Measurements from ENCODE around the gene B4GALT1.

The B4GALT1 gene

DNA sequence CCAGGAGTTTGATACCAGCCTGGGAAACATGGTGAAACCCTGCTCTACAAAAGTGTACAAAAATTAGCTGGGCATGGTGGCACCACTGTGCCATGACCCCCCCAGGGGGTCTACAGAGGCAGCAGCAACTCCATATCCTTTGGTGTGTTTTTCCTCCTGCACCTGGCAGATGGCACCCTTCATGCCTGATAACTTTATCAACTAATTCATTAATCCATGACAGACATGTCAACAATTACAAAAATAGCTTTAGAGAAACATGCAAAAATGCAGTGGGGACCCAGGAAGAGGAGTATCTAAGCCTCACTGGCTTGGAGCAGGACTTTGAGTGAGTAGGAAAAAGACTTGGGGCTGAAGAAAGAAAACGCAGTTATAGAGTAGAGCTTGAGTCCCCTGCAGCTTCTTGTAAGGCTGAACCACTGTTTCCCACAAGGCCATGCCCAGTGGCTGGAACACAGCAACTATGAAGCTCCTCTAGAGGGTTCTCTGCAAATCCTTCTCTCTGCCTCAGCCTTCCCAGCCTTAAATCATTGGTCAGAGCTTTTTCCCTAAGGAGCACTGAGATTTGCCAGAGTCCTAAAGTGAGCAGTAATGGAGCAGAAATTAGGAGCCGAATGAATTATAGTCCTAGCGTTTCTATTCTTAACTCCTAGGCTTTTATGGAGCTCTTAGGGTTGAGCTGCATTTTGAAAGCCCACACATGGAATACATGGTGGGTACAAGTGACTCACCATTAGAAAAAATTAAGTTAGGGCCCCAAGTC lies 25.5 kb upstream of the B4GALT1 start:
- no peak overlapping the region for H3K4me2 ChIP-seq (ENCODE audit: low read length)
- no peak overlapping the region for H3K4me3 ChIP-seq (ENCODE audit: low read length)
- no peaks in the 10 kb centered on the region for H3K36me3 ChIP-seq (ENCODE audit: insufficient read depth, low read length)
- no peak overlapping the region for H3K9ac ChIP-seq (ENCODE audit: low read depth, low read length)
- peaks cover 6% of the 10 kb centered on the region for H3K4me1 ChIP-seq (ENCODE audit: control insufficient read depth, insufficient read depth, low read length)
- no peaks in the 10 kb centered on the region for H3K27me3 ChIP-seq (ENCODE audit: control insufficient read depth, insufficient read depth, low read length)
- H3K9me3 ChIP-seq (replicated peaks; ENCODE audit: low read length): no peaks in the 10 kb centered on the region

DNA sequence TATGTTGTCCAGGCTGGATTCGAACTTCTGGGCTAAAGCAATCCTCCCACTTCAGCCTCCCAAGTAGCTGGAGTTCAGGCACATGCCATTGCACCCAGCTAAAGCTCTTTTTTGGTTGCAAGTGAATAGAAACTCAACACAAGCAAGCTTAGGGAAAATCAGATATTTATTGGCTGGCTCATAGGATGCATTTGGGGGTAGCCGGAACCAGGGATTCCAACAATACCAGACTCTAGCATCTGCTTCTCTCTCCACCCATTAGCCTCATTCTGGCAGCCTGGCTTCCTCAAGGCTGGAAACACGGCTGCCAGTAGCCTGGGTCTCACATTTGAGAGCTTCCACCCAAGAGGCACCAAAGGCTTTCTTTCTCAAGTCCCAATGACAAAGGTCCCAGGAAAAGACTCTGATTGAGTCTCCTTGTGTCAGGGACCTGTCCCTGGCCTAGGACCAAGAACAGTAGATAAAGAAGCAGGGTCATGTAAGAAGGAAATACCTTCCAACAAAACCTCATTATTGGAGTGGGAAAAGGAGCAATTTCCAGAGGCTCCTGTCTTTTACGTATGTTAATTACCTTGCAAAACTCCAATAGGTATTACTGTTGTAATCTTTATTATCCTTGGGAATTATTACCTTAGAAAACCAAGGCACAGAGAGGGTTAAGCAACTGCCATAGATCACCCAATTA lies 23.0 kb upstream of the B4GALT1 start:
- H3K4me2 ChIP-seq (ENCODE audit: low read length): no peak overlapping the region
- H3K4me3 ChIP-seq (ENCODE audit: low read length): no peak overlapping the region
- H3K27me3 ChIP-seq (ENCODE audit: control insufficient read depth, insufficient read depth, low read length): no peaks in the 10 kb centered on the region
- H3K36me3 ChIP-seq (ENCODE audit: insufficient read depth, low read length): no peaks in the 10 kb centered on the region
- H3K9me3 ChIP-seq (replicated peaks; ENCODE audit: low read length): no peaks in the 10 kb centered on the region
- peaks cover 15% of the 10 kb centered on the region for H3K4me1 ChIP-seq (ENCODE audit: control insufficient read depth, insufficient read depth, low read length)
- H3K9ac ChIP-seq (ENCODE audit: low read depth, low read length): no peak overlapping the region

DNA sequence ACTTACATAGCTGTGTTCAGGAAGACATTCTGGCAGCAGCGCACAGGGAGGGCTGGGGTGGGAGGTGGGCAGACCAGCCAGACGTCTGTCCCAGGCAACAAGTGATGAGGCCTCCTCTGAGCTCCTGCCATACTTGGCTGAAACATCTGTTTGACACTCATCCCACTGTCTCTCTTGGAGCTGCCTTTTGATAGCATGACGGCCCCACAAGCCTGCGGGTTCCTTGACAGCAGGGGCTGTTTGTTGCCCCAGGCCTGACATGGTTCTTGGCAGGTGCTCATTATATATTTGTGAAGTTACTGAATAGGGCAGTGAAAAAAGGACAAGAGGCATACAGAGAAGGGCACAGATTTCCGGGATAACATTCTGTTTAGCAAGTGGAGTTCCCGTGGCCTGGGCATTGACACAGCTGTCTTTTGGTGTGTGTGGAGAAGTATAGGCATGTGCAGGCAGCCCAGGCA lies 22.2 kb upstream of the B4GALT1 start:
- no peak overlapping the region for H3K4me3 ChIP-seq (ENCODE audit: low read length)
- H3K9ac ChIP-seq (ENCODE audit: low read depth, low read length): no peak overlapping the region
- H3K4me1 ChIP-seq (ENCODE audit: control insufficient read depth, insufficient read depth, low read length): peaks cover 15% of the 10 kb centered on the region
- H3K9me3 ChIP-seq (replicated peaks; ENCODE audit: low read length): no peaks in the 10 kb centered on the region
- H3K4me2 ChIP-seq (ENCODE audit: low read length): no peak overlapping the region
- no peaks in the 10 kb centered on the region for H3K27me3 ChIP-seq (ENCODE audit: control insufficient read depth, insufficient read depth, low read length)
- H3K36me3 ChIP-seq (ENCODE audit: insufficient read depth, low read length): no peaks in the 10 kb centered on the region

DNA sequence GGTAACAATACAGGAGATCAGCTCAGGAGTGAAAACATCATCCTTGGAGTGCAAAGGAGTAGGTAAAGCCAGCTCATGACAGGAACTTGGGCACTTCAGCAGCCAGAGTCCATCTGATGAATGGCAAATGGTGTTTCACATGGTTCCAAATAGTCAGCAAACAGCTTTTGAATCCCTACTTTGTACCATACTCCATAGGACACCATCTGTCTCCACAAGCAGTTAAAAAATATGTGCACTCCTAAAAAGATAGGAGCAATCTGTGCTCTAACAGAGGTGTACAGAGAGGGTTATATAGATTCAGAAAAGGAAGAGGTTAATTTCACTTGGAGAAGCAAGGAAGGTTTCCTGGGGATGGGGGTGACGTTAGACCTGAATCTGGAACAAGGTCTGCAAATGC lies 21.6 kb upstream of the B4GALT1 start:
- Histone ChIP-seq H3K27me3 (ENCODE audit: control insufficient read depth, insufficient read depth, low read length) (no peaks in the 10 kb centered on the region), H3K36me3 (ENCODE audit: insufficient read depth, low read length) (no peaks in the 10 kb centered on the region), H3K4me3 (ENCODE audit: low read length) (no peak overlapping the region), H3K4me2 (ENCODE audit: low read length) (no peak overlapping the region), H3K9ac (ENCODE audit: low read depth, low read length) (no peak overlapping the region), H3K4me1 (ENCODE audit: control insufficient read depth, insufficient read depth, low read length) (peaks cover 15% of the 10 kb centered on the region), H3K9me3 (replicated peaks; ENCODE audit: low read length) (no peaks in the 10 kb centered on the region)

DNA sequence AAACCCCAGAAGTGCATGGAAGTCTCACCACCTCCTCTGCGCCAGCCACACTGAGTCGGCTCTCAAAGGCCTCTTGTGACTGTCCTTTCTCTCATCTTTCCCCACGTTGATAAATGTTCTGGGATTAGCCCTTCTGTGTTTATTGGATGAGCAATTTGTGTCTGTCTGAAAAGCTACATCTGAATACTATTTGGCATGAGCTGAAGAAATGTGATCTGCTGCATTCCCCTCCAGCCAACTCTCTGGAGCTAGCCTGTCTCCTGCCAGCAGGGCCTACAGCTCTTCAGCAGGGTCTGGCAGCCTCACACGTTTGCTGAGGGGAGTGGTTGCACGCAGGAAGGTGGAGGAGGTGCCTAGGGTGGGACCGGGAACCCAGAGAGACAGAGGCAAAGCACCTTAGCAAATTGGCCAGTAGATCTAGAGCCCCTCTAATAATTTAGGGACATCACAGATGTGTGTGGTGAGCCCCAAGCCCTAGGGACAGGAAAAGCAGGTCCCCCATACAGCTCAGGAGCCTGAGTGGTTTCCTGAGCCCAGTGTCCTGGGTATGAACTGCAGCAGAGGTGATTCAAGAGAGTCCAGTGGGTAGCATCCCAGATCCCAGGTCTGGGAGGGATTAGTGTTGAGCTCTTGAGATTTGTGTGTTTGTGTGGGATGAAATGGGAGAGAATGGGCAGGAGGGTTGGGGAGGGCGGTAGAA lies 20.5 kb upstream of the B4GALT1 start:
- Histone ChIP-seq H3K9ac (ENCODE audit: low read depth, low read length) (no peak overlapping the region), H3K4me3 (ENCODE audit: low read length) (no peak overlapping the region), H3K4me1 (ENCODE audit: control insufficient read depth, insufficient read depth, low read length) (peaks cover 15% of the 10 kb centered on the region), H3K36me3 (ENCODE audit: insufficient read depth, low read length) (no peaks in the 10 kb centered on the region), H3K4me2 (ENCODE audit: low read length) (peak overlapping the region; percentile 8), H3K27me3 (ENCODE audit: control insufficient read depth, insufficient read depth, low read length) (no peaks in the 10 kb centered on the region), H3K9me3 (replicated peaks; ENCODE audit: low read length) (no peaks in the 10 kb centered on the region)

DNA sequence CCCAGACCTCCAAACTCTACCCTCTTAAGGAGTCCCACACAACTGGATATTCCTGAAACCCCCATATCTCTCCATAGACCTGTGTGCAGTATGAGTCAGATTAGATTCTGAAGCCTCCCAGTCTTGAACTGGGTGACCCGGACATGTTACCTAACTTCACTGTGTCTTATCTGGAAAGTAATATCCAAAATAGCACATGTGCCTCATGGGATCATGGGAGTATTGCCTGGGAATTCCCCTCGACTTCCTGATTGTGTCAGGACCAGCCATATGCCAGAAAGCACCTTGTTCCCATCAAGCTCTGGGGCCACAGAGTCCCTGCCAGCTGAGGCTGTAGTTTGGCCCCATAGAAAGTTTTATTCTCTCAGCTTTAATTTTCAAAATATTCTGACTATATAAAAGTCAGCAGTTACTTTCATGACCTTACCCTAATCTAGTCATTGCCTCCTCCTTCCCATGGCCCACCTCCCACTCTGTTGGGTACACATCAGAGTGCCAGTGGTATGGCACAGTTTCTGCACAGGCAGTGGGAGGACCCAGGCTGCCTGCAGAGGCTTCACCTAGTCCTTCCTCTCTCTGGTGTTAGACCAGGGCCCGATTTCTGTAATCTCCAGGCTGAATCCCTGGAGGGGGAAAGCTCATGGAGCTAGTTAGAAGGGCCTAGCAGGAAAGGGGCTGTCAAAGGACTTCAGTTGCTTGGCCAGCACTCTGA lies 19.5 kb upstream of the B4GALT1 start:
- H3K4me3 ChIP-seq (ENCODE audit: low read length): no peak overlapping the region
- H3K27me3 ChIP-seq (ENCODE audit: control insufficient read depth, insufficient read depth, low read length): no peaks in the 10 kb centered on the region
- H3K4me1 ChIP-seq (ENCODE audit: control insufficient read depth, insufficient read depth, low read length): peaks cover 17% of the 10 kb centered on the region
- no peak overlapping the region for H3K4me2 ChIP-seq (ENCODE audit: low read length)
- H3K9ac ChIP-seq (ENCODE audit: low read depth, low read length): no peak overlapping the region
- H3K36me3 ChIP-seq (ENCODE audit: insufficient read depth, low read length): no peaks in the 10 kb centered on the region
- H3K9me3 ChIP-seq (replicated peaks; ENCODE audit: low read length): no peaks in the 10 kb centered on the region

DNA sequence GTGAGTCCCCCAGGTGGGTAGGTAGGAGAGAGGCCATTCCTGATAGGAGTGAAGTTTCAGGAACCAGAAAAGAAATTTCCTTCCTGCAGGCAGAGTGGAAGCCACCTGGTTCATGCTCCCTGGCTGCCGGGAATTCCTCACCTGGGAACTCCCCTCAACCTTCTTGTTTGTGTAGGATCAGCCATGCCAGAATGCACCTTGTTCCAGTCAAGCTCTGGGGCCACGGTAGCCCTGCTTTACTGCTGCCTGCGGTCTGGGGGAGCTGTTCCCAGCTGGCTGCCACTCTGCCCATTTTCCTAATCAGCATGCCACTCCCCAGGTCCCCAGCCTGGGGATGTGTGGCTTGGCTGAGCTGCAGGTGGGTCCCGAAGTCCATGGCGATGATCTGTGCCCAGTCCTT lies 18.7 kb upstream of the B4GALT1 start:
- no peak overlapping the region for H3K4me3 ChIP-seq (ENCODE audit: low read length)
- H3K36me3 ChIP-seq (ENCODE audit: insufficient read depth, low read length): no peaks in the 10 kb centered on the region
- H3K27me3 ChIP-seq (ENCODE audit: control insufficient read depth, insufficient read depth, low read length): no peaks in the 10 kb centered on the region
- H3K9ac ChIP-seq (ENCODE audit: low read depth, low read length): no peak overlapping the region
- no peaks in the 10 kb centered on the region for H3K9me3 ChIP-seq (replicated peaks; ENCODE audit: low read length)
- H3K4me2 ChIP-seq (ENCODE audit: low read length): no peak overlapping the region
- H3K4me1 ChIP-seq (ENCODE audit: control insufficient read depth, insufficient read depth, low read length): peaks cover 24% of the 10 kb centered on the region

DNA sequence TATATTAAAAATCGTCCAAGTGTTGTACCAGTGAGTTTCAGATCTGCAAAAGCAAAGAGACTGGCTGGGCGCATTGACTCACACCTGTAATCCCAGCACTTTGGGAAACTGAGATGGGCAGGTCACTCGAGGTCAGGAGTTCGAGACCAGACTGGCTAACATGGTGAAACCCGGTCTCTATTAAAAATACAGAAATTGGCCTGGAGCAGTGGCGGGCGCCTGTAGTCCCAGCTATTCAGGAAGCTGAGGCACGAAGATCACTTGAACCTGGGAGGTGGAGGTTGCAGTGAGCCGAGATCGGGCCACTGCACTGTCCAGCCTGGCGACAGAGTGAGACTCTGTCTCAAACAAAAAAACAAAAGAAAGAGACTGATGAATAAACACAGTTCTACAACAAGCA lies 18.3 kb upstream of the B4GALT1 start:
- H3K9me3 ChIP-seq (replicated peaks; ENCODE audit: low read length): no peaks in the 10 kb centered on the region
- no peaks in the 10 kb centered on the region for H3K36me3 ChIP-seq (ENCODE audit: insufficient read depth, low read length)
- H3K27me3 ChIP-seq (ENCODE audit: control insufficient read depth, insufficient read depth, low read length): no peaks in the 10 kb centered on the region
- H3K4me2 ChIP-seq (ENCODE audit: low read length): no peak overlapping the region
- H3K4me3 ChIP-seq (ENCODE audit: low read length): no peak overlapping the region
- H3K4me1 ChIP-seq (ENCODE audit: control insufficient read depth, insufficient read depth, low read length): peaks cover 28% of the 10 kb centered on the region
- H3K9ac ChIP-seq (ENCODE audit: low read depth, low read length): no peak overlapping the region

DNA sequence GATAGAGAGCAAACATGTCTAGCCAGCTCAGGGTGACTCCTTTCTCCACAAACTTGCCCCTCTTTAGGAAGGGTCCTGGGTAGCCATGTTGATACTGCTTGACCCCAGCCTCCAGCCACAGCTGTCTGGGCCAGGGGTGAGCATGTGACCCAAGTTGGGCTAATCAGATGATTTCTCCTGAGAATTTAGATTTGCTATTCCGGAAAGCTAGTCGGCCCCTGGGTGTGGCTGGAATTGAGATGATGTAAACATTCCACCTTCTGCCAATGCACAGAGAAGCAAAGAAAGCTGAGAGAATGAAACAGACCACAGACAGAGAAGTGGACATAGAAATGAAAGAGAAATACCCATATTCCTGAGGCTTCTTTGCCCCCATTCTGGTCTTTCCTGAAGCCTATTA lies 17.8 kb upstream of the B4GALT1 start:
- Histone ChIP-seq H3K4me2 (ENCODE audit: low read length) (no peak overlapping the region), H3K36me3 (ENCODE audit: insufficient read depth, low read length) (no peaks in the 10 kb centered on the region), H3K4me1 (ENCODE audit: control insufficient read depth, insufficient read depth, low read length) (peaks cover 32% of the 10 kb centered on the region), H3K9ac (ENCODE audit: low read depth, low read length) (no peak overlapping the region), H3K4me3 (ENCODE audit: low read length) (no peak overlapping the region), H3K9me3 (replicated peaks; ENCODE audit: low read length) (no peaks in the 10 kb centered on the region), H3K27me3 (ENCODE audit: control insufficient read depth, insufficient read depth, low read length) (no peaks in the 10 kb centered on the region)

DNA sequence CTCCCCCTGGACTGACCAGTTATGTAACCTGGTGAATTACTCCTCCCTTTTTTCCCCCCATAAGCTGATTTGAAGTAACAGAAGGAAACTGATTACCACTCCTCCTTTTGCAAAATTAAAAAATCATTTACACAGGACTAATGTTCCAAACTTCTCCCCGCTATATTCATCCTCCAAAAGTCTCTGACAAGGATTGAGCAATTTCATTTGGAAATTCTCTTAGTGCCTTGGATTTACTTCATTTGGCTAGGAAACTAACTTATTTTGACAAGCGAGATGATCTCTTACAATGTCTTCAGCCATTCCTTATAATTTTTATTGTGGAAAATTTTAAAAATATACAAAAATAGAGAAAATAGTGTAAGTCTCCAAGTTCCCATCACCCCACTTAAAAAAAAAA lies 15.4 kb upstream of the B4GALT1 start:
- Histone ChIP-seq H3K36me3 (ENCODE audit: insufficient read depth, low read length) (no peaks in the 10 kb centered on the region), H3K27me3 (ENCODE audit: control insufficient read depth, insufficient read depth, low read length) (no peaks in the 10 kb centered on the region), H3K4me2 (ENCODE audit: low read length) (no peak overlapping the region), H3K9ac (ENCODE audit: low read depth, low read length) (no peak overlapping the region), H3K4me3 (ENCODE audit: low read length) (no peak overlapping the region), H3K9me3 (replicated peaks; ENCODE audit: low read length) (no peaks in the 10 kb centered on the region), H3K4me1 (ENCODE audit: control insufficient read depth, insufficient read depth, low read length) (peaks cover 26% of the 10 kb centered on the region)

DNA sequence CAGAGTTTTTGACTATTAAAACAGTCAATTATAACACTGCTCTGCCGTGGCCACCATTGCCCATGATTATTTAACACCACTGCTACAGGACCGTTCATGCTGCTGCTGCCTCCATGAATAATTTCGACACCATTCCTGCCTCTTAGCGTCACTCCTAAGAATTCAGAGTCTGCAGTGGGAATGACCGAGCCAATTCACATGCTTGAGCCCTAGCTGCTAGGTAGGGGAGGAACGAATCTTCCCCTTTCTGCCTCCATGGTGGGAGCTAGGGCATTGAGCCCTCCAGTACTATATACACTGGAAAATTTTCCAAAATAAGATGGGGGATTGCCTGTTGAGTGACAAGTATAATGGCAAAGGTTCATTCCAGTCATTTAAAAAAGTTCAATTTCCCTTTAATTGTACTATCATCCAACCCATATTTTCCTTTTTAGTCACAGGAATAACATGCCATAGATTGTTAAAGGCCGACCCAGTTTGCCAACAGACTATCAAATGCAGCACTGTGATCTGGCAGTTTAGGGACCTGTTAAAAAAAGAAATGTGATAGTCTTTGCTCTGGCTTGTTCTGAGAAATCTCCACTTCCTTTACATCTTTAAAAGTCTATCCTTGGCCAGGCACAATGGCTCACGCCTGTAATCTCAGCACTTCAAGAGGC lies 13.5 kb upstream of the B4GALT1 start:
- Histone ChIP-seq H3K9ac (ENCODE audit: low read depth, low read length) (no peak overlapping the region), H3K36me3 (ENCODE audit: insufficient read depth, low read length) (no peaks in the 10 kb centered on the region), H3K4me2 (ENCODE audit: low read length) (peak overlapping the region; percentile 38), H3K27me3 (ENCODE audit: control insufficient read depth, insufficient read depth, low read length) (no peaks in the 10 kb centered on the region), H3K4me1 (ENCODE audit: control insufficient read depth, insufficient read depth, low read length) (peaks cover 18% of the 10 kb centered on the region), H3K4me3 (ENCODE audit: low read length) (no peak overlapping the region), H3K9me3 (replicated peaks; ENCODE audit: low read length) (no peaks in the 10 kb centered on the region)
